Measurements from ENCODE around the gene LCP2.

Gene LCP2

GRCh38 chr5:170223360-170223759 is 74.2 kb downstream of the LCP2 start (continued):
- no peak for TF ChIP-seq ZNF449 (tag by site-specific recombination; IDR thresholded peaks at IDR 0.05)
- TF ChIP-seq ZNF37A (tag by site-specific recombination; IDR thresholded peaks at IDR 0.05): no peak
- TF ChIP-seq, protein P1, sequence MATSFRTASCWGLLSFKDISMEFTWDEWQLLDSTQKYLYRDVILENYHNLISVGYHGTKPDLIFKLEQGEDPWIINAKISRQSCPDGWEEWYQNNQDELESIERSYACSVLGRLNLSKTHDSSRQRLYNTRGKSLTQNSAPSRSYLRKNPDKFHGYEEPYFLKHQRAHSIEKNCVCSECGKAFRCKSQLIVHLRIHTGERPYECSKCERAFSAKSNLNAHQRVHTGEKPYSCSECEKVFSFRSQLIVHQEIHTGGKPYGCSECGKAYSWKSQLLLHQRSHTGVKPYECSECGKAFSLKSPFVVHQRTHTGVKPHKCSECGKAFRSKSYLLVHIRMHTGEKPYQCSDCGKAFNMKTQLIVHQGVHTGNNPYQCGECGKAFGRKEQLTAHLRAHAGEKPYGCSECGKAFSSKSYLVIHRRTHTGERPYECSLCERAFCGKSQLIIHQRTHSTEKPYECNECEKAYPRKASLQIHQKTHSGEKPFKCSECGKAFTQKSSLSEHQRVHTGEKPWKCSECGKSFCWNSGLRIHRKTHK (tag by site-specific recombination; IDR thresholded peaks at IDR 0.05): no peak
- TF ChIP-seq ZNF133 (tag by site-specific recombination; IDR thresholded peaks at IDR 0.05): no peak
- TF ChIP-seq, protein P2, sequence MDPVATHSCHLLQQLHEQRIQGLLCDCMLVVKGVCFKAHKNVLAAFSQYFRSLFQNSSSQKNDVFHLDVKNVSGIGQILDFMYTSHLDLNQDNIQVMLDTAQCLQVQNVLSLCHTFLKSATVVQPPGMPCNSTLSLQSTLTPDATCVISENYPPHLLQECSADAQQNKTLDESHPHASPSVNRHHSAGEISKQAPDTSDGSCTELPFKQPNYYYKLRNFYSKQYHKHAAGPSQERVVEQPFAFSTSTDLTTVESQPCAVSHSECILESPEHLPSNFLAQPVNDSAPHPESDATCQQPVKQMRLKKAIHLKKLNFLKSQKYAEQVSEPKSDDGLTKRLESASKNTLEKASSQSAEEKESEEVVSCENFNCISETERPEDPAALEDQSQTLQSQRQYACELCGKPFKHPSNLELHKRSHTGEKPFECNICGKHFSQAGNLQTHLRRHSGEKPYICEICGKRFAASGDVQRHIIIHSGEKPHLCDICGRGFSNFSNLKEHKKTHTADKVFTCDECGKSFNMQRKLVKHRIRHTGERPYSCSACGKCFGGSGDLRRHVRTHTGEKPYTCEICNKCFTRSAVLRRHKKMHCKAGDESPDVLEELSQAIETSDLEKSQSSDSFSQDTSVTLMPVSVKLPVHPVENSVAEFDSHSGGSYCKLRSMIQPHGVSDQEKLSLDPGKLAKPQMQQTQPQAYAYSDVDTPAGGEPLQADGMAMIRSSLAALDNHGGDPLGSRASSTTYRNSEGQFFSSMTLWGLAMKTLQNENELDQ (tag by site-specific recombination; IDR thresholded peaks at IDR 0.05; ENCODE audit: low read depth): no peak
- no peak for TF ChIP-seq ZNF341 (tag by site-specific recombination; IDR thresholded peaks at IDR 0.05; ENCODE audit: low read depth)
- no peak for TF ChIP-seq ZNF510 (tag by site-specific recombination; IDR thresholded peaks at IDR 0.05; ENCODE audit: insufficient replicate concordance)
- TF ChIP-seq ZNF426 (tag by site-specific recombination; IDR thresholded peaks at IDR 0.05): no peak
- TF ChIP-seq YY2 (tag by site-specific recombination; IDR thresholded peaks at IDR 0.05): no peak
- TF ChIP-seq ZNF776 (tag by site-specific recombination; IDR thresholded peaks at IDR 0.05; ENCODE audit: borderline replicate concordance): no peak
- TF ChIP-seq ZNF596 (tag by site-specific recombination; IDR thresholded peaks at IDR 0.05): no peak

GRCh38 chr5:170221327-170221741 is 76.2 kb downstream of the LCP2 start:
- ChIA-PET CTCF (interaction anchor here (0.6 to 1.6 kb wide), 6 partner anchors 10 to 411 kb away, joined by 3 to 5 read pairs (median 4); no protein-coding TSS in a partner anchor), POLR2A (no interaction called here)
- no peaks in the 10 kb centered on the region; the same call in 1 of the 2 replicates for H3K4me1 ChIP-seq (ENCODE audit: control insufficient read depth, insufficient read depth, low read length)
- H3K4me3 ChIP-seq (ENCODE audit: low read depth, low read length): no peak overlapping the region
- no peak overlapping the region for H3K27ac ChIP-seq (ENCODE audit: extremely low read depth, low read depth, low read length)
- TF ChIP-seq ZNF18 (tag by site-specific recombination; IDR thresholded peaks at IDR 0.05): peak; percentile 46; the same call in 1 of the 2 replicates
- TF ChIP-seq YY2 (tag by site-specific recombination; IDR thresholded peaks at IDR 0.05): no peak
- no peaks in the 10 kb centered on the region for H3K36me3 ChIP-seq (ENCODE audit: control insufficient read depth in 2 of 2, insufficient read depth in 1 of 2, low read length in 2 of 2)
- no peaks in the 10 kb centered on the region for H3K9me3 ChIP-seq (ENCODE audit: control insufficient read depth, insufficient read depth, low read depth, low read length)

- H3K4me1 ChIP-seq (ENCODE audit: control insufficient read depth, insufficient read depth, low read length): no peaks in the 10 kb centered on the region; the same call in 1 of the 2 replicates
- no peaks in the 10 kb centered on the region for H3K36me3 ChIP-seq (ENCODE audit: control insufficient read depth in 2 of 2, insufficient read depth in 1 of 2, low read length in 2 of 2)
- H3K9me3 ChIP-seq (ENCODE audit: control insufficient read depth, insufficient read depth, low read depth, low read length): no peaks in the 10 kb centered on the region
- H3K27ac ChIP-seq (ENCODE audit: extremely low read depth, low read depth, low read length): no peak overlapping the region
- ChIA-PET CTCF (interaction anchor here (0.7 to 1.9 kb wide), 3 partner anchors 9 to 358 kb away, joined by 3 to 12 read pairs (median 5); no protein-coding TSS in a partner anchor), POLR2A (no interaction called here)
- H3K4me3 ChIP-seq (ENCODE audit: low read depth, low read length): no peak overlapping the region
- TF ChIP-seq RBAK (tag by site-specific recombination; IDR thresholded peaks at IDR 0.05) (peak; percentile 59; the same call in 1 of the 2 replicates), ZNF416 (tag by site-specific recombination; IDR thresholded peaks at IDR 0.05) (no peak)
- TF ChIP-seq, protein P3, sequence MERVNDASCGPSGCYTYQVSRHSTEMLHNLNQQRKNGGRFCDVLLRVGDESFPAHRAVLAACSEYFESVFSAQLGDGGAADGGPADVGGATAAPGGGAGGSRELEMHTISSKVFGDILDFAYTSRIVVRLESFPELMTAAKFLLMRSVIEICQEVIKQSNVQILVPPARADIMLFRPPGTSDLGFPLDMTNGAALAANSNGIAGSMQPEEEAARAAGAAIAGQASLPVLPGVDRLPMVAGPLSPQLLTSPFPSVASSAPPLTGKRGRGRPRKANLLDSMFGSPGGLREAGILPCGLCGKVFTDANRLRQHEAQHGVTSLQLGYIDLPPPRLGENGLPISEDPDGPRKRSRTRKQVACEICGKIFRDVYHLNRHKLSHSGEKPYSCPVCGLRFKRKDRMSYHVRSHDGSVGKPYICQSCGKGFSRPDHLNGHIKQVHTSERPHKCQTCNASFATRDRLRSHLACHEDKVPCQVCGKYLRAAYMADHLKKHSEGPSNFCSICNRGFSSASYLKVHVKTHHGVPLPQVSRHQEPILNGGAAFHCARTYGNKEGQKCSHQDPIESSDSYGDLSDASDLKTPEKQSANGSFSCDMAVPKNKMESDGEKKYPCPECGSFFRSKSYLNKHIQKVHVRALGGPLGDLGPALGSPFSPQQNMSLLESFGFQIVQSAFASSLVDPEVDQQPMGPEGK (tag by site-specific recombination; IDR thresholded peaks at IDR 0.05): no peak
- TF ChIP-seq, protein P4, sequence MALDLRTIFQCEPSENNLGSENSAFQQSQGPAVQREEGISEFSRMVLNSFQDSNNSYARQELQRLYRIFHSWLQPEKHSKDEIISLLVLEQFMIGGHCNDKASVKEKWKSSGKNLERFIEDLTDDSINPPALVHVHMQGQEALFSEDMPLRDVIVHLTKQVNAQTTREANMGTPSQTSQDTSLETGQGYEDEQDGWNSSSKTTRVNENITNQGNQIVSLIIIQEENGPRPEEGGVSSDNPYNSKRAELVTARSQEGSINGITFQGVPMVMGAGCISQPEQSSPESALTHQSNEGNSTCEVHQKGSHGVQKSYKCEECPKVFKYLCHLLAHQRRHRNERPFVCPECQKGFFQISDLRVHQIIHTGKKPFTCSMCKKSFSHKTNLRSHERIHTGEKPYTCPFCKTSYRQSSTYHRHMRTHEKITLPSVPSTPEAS (tag by site-specific recombination; IDR thresholded peaks at IDR 0.05): no peak
Measured at GRCh38 chr5:170220191-170220590, 77.4 kb downstream of the LCP2 start.
